Type B pancreatic cell (in vitro differentiated cells): ENCODE results near the gene MTCL3.

Experiments used
- DNase-seq: peaks from one replicate; pipeline ENCODE4 v3.0.0; 2021; ENCODE audit warnings: mixed read lengths; ENCODE audit not compliant: unreplicated experiment; ENCODE audit errors: extremely low spot score
- H3K27ac Mint-ChIP-seq: 2 replicates; pipeline ENCODE4 v1.8.0; 2021; ENCODE audit warnings: mild to moderate bottlenecking, mixed read lengths
- H3K27me3 Mint-ChIP-seq: 2 replicates; pipeline ENCODE4 v1.8.0; 2021; ENCODE audit warnings: mixed read lengths
- H3K36me3 Mint-ChIP-seq: 2 replicates; pipeline ENCODE4 v1.8.0; 2021; ENCODE audit warnings: mixed read lengths
- H3K4me1 Mint-ChIP-seq: one replicate; pipeline ENCODE4 v1.8.0; 2021; ENCODE audit warnings: mixed read lengths; ENCODE audit not compliant: unreplicated experiment
- H3K4me3 Mint-ChIP-seq: 2 replicates; pipeline ENCODE4 v1.8.0; 2021; ENCODE audit warnings: mild to moderate bottlenecking, mixed read lengths
- H3K9me3 Mint-ChIP-seq: 2 replicates; pipeline ENCODE4 v1.8.0; 2021; ENCODE audit warnings: mixed read lengths
- TF ChIP-seq, protein P1 (sequence below): fragments of 200-600 bp; sonication (generic); conservative IDR thresholded peaks from 2 replicates; pipeline ENCODE4 v1.5.0; 2021; ENCODE audit warnings: antibody characterized with exemption, mild to moderate bottlenecking

Gene MTCL3

DNA sequence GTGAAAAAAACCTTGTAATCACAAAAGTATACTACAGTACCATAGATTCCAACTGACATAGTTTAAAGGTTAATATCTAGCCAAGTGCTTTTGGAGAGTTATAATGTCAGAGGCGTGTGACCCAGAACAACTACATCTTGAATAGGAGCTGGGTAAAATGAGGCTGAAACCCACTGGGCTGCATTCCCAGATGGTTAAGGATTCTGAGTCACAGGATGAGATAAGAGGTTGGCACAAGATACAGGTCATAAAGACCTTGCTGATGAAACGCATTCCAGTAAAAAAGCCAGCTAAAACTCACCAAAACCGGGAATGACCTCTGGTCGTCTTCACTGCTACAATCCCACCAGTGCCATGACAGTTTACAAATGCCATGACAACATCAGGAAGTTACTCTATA is 37.5 kb downstream of the MTCL3 start:
- Mint-ChIP-seq H3K36me3 (no peaks in the 10 kb centered on the region), H3K27ac (no peak overlapping the region), H3K4me3 (no peak overlapping the region), H3K4me1 (no peaks in the 10 kb centered on the region), H3K9me3 (no peaks in the 10 kb centered on the region), H3K27me3 (no peaks in the 10 kb centered on the region)
- TF ChIP-seq, protein P1, sequence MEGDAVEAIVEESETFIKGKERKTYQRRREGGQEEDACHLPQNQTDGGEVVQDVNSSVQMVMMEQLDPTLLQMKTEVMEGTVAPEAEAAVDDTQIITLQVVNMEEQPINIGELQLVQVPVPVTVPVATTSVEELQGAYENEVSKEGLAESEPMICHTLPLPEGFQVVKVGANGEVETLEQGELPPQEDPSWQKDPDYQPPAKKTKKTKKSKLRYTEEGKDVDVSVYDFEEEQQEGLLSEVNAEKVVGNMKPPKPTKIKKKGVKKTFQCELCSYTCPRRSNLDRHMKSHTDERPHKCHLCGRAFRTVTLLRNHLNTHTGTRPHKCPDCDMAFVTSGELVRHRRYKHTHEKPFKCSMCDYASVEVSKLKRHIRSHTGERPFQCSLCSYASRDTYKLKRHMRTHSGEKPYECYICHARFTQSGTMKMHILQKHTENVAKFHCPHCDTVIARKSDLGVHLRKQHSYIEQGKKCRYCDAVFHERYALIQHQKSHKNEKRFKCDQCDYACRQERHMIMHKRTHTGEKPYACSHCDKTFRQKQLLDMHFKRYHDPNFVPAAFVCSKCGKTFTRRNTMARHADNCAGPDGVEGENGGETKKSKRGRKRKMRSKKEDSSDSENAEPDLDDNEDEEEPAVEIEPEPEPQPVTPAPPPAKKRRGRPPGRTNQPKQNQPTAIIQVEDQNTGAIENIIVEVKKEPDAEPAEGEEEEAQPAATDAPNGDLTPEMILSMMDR: no peak
- no peak for DNase-seq

GRCh38 chr6:127481111-127481510 is 38.0 kb downstream of the MTCL3 start:
- no peak overlapping the region for H3K4me3 Mint-ChIP-seq
- TF ChIP-seq, protein P1: no peak
- H3K27ac Mint-ChIP-seq: no peak overlapping the region
- H3K36me3 Mint-ChIP-seq: peaks cover 4% of the 10 kb centered on the region
- H3K9me3 Mint-ChIP-seq: no peaks in the 10 kb centered on the region
- H3K4me1 Mint-ChIP-seq: no peaks in the 10 kb centered on the region
- DNase-seq: no peak
- no peaks in the 10 kb centered on the region for H3K27me3 Mint-ChIP-seq

- Mint-ChIP-seq H3K27me3 (no peaks in the 10 kb centered on the region), H3K27ac (no peak overlapping the region), H3K4me1 (no peaks in the 10 kb centered on the region), H3K36me3 (peaks cover 7% of the 10 kb centered on the region), H3K4me3 (no peak overlapping the region), H3K9me3 (no peaks in the 10 kb centered on the region)
- TF ChIP-seq, protein P1: no peak
- no peak for DNase-seq
These were observed 41.5 kb downstream of the MTCL3 start for GRCh38 chr6:127477658-127478057.

GRCh38 chr6:127475823-127476176 is 43.3 kb downstream of the MTCL3 start:
- H3K9me3 Mint-ChIP-seq: no peaks in the 10 kb centered on the region
- no peak overlapping the region for H3K27ac Mint-ChIP-seq
- no peak overlapping the region for H3K4me3 Mint-ChIP-seq
- H3K27me3 Mint-ChIP-seq: no peaks in the 10 kb centered on the region
- H3K4me1 Mint-ChIP-seq: no peaks in the 10 kb centered on the region
- H3K36me3 Mint-ChIP-seq: peaks cover 7% of the 10 kb centered on the region
- DNase-seq: no peak
- TF ChIP-seq, protein P1: no peak

DNA sequence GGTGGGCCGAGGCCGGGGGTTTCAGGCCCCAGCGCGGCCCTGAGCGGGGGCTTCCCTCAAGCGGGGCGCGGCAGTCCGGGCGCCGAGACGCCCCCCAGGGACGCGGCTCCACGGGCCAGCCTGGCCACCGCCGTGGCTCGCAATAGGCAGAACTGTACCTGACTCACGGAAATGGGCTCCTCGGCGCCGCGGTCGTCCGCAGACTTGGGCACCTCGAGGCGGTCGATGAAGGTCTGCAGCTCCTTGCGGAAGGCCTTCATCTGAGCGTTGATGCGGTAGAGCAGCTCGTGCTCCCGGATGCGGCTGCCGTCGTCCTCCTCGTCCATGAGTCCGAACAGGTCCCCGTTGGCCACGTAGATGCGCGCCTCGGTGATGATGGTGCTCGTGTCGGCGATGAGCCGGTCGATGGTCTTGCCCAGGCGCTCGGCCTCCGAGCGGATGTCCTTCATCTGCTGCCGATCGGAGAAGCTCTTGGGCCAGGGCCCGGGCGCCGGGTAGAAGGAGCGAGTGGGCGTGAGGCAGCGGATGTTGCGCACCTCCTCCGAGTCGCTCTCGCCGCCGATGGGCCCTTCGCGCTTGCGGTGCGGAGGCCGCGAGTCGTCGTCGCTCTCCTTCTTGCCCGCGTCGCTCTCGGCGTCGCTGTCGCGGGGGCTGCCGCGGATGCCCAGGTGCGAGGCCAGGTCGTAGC is 43.9 kb downstream of the MTCL3 start:
- peaks cover 7% of the 10 kb centered on the region for H3K36me3 Mint-ChIP-seq

More for the DNA sequence above, 43.9 kb downstream of the MTCL3 start:
- H3K27me3 Mint-ChIP-seq: no peaks in the 10 kb centered on the region
- no peak overlapping the region for H3K27ac Mint-ChIP-seq
- H3K9me3 Mint-ChIP-seq: no peaks in the 10 kb centered on the region
- no peak overlapping the region for H3K4me3 Mint-ChIP-seq
- TF ChIP-seq, protein P1: no peak
- DNase-seq: no peak
- no peaks in the 10 kb centered on the region for H3K4me1 Mint-ChIP-seq
